B cell (primary cell): ENCODE data around the gene RBM19. TPM values are rescaled to one million over a fixed set of nuclear protein-coding genes. Genes with fewer than 3 reads are reported as not detected.

Source experiments
- ATAC-seq: fragments of 200-7000 bp; cut with Tn5 transposase; one replicate; pipeline ENCODE4 v1.10.0; 2021; ENCODE audit warnings: low read depth, mild to moderate bottlenecking, moderate number of reproducible peaks, moderate library complexity
- CTCF ChIA-PET: fragments of 350-600 bp; sonication (Branson Sonifier 250); formaldehyde crosslinking; loops from one replicate; lab custom pipeline; 2021; ENCODE audit warnings: antibody characterized with exemption, inconsistent platforms; lab: Charles Lee
- POLR2A ChIA-PET: fragments of 350-600 bp; sonication (Branson Sonifier 250); formaldehyde crosslinking; loops from one replicate; lab custom pipeline; 2021; ENCODE audit warnings: antibody characterized with exemption; lab: Charles Lee
- DNase-seq: peaks from one replicate; pipeline ENCODE4 v3.0.0; 2013
- H2AFZ ChIP-seq: 2 replicates; pipeline ENCODE4 v1.6.1; 2012; ENCODE audit warnings: mild to moderate bottlenecking, low read depth, low read length; ENCODE audit not compliant: insufficient read depth, poor library complexity, severe bottlenecking
- H3K27ac ChIP-seq, 2 donors: 1 replicate in 1 of 2; 2 replicates in 1 of 2; pipeline ENCODE4 v1.5.1; 2012 to 2013; ENCODE audit warnings: low read length in 2 of 2, mild to moderate bottlenecking in 2 of 2, moderate library complexity in 1 of 2
- H3K27me3 ChIP-seq, 4 experiments: fragments of 200-600 bp in 1 of 4; sonication (generic) in 1 of 4; replicated peaks in 1 of 4; 1 replicate in 2 of 4; 2 replicates in 2 of 4; pipeline versions ENCODE4 v1.6.1 to v1.7.0; 2013 to 2016; ENCODE audit warnings: low read length in 3 of 4, mild to moderate bottlenecking in 2 of 4, mixed read lengths in 1 of 4, moderate library complexity in 1 of 4; ENCODE audit not compliant: insufficient read depth in 4 of 4, control insufficient read depth in 3 of 4; ENCODE audit errors: control extremely low read depth in 1 of 4
- H3K36me3 ChIP-seq, 2 experiments: replicated peaks in 1 of 2; 1 replicate in 1 of 2; 2 replicates in 1 of 2; pipeline versions ENCODE4 v1.6.1 to v1.7.1; 2013; ENCODE audit warnings: low read length in 1 of 2; ENCODE audit not compliant: insufficient read depth in 2 of 2, control insufficient read depth in 1 of 2; ENCODE audit errors: control extremely low read depth in 1 of 2, extremely low read depth in 1 of 2
- H3K4me1 ChIP-seq, 2 donors: fragments of 200-600 bp in 1 of 2; sonication (generic) in 1 of 2; 1 replicate in 1 of 2; 2 replicates in 1 of 2; pipeline versions ENCODE4 v1.5.1 to v1.6.1; 2013 to 2017; ENCODE audit warnings: low read length in 2 of 2; ENCODE audit not compliant: control insufficient read depth in 2 of 2, insufficient read depth in 2 of 2
- H3K4me2 ChIP-seq: replicated peaks from 2 replicates; pipeline ENCODE3; 2012; ENCODE audit warnings: mild to moderate bottlenecking, low read depth, low read length; ENCODE audit not compliant: poor library complexity, severe bottlenecking
- H3K4me3 ChIP-seq, 5 experiments: fragments of 200-600 bp in 1 of 5; sonication (generic) in 1 of 5; 1 replicate in 3 of 5; 2 replicates in 2 of 5; pipeline versions ENCODE4 v1.5.1 to v1.7.0; 2011 to 2016; ENCODE audit warnings: low read length in 4 of 5, mild to moderate bottlenecking in 4 of 5, low read depth in 2 of 5, control low read depth in 1 of 5, moderate library complexity in 1 of 5; ENCODE audit not compliant: insufficient read depth in 1 of 5; ENCODE audit errors: control extremely low read depth in 1 of 5, extremely low read depth in 1 of 5
- H3K79me2 ChIP-seq: fragments of 200-600 bp; sonication (generic); one replicate; pipeline ENCODE4 v1.6.0; 2016; ENCODE audit warnings: low read length; ENCODE audit not compliant: control insufficient read depth, insufficient read depth
- H3K9ac ChIP-seq: fragments of 200-600 bp; sonication (generic); 2 replicates; pipeline ENCODE4 v1.6.1; 2017; ENCODE audit warnings: mild to moderate bottlenecking, low read length, moderate library complexity
- H3K9me3 ChIP-seq, 3 donors: one replicate each; pipeline versions ENCODE4 v1.6.1 to v1.7.1; 2013; ENCODE audit warnings: low read length in 2 of 3; ENCODE audit not compliant: control insufficient read depth in 2 of 3, insufficient read depth in 1 of 3; ENCODE audit errors: control extremely low read depth in 1 of 3
- H4K20me1 ChIP-seq: 2 replicates; pipeline ENCODE4 v1.6.0; 2012; ENCODE audit warnings: mild to moderate bottlenecking, low read length; ENCODE audit not compliant: insufficient read depth, control insufficient read depth, poor library complexity, severe bottlenecking
- H3K27ac Mint-ChIP-seq: one replicate; pipeline ENCODE4 v1.8.0; 2021; ENCODE audit warnings: mixed read lengths
- H3K27me3 Mint-ChIP-seq: one replicate; pipeline ENCODE4 v1.8.0; 2021; ENCODE audit warnings: mixed read lengths
- H3K4me1 Mint-ChIP-seq: one replicate; pipeline ENCODE4 v1.8.0; 2021; ENCODE audit warnings: mixed read lengths
- H3K4me3 Mint-ChIP-seq: one replicate; pipeline ENCODE4 v1.8.0; 2021; ENCODE audit warnings: mixed read lengths
- H3K9me3 Mint-ChIP-seq: one replicate; pipeline ENCODE4 v1.8.0; 2022; ENCODE audit warnings: mixed read lengths; ENCODE audit not compliant: insufficient read depth
- EZH2 ChIP-seq: IDR thresholded peaks from 2 replicates; pipeline ENCODE4 v1.6.1; 2012; ENCODE audit warnings: borderline replicate concordance, low read depth, mild to moderate bottlenecking, moderate library complexity, low read length; ENCODE audit not compliant: insufficient read depth, poor library complexity, severe bottlenecking
- WGBS: methylation state at CpG from one replicate; pipeline ENCODE4 v1.1.5; 2013; ENCODE audit warnings: missing lambda C conversion rate; ENCODE audit not compliant: insufficient coverage; 5-methylcytosine and 5-hydroxymethylcytosine counted together
- intact Hi-C: fragments of 100-400 bp; cut with micrococcal nuclease; formaldehyde crosslinking; loops from one replicate; pipeline ENCODE4 v1.10.0; 2022
- polyA plus RNA-seq: library from polyadenylated mRNA; depleted of rRNA; stranded (reverse); fragments of >200 nt; gene quantifications from 2 replicates; pipeline ENCODE4 v1.2.3, GENCODE V29; 2012
- total RNA-seq, 2 donors: library from RNA; stranded (reverse); fragments of 120-200 nt in 1 of 2; gene quantifications; 1 replicate in 1 of 2; 2 replicates in 1 of 2; pipeline versions ENCODE4 v1.2.3 to v1.2.4, GENCODE V29; 2013 to 2022
- TF ChIP-seq, protein P1 (sequence below): fragments of 200-600 bp; IDR thresholded peaks from one replicate; pipeline ENCODE4 v1.8.0; 2022; ENCODE audit warnings: antibody characterized with exemption, mild to moderate bottlenecking

Gene RBM19
- total and polyA plus RNA-seq, 2 donors (not counting 1 experiment from before 2014, with no cell fraction given) = 43.1 to 90.0 TPM

DNA sequence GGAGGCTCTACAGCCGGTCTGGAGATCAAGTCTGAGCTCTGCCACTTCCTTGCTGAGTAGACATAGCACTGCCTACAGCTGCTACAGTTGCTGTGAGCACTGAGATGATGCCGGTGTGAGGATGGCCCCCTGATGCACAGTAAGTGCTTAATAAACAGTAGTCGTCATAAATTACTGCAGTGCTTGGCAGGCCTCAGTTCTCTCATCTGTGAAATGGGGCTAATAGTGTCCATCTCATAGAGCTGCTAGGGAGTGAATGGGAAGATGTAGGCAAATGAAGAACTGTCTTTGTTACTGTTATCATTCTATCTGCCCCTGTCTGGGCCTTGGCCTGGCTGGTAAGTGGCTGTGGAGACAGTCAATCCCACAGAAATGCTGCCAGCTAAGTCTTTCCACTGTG, 124.3 kb downstream of the RBM19 start:
- Histone ChIP-seq H3K36me3 (peaks cover 6 to 26% of the 10 kb centered on the region in 2 experiments), H4K20me1 (no peaks in the 10 kb centered on the region), H3K4me1 (no peaks in the 10 kb centered on the region), H3K27ac (no peak overlapping the region), H3K4me3 (no peak overlapping the region), H3K9me3 (no peaks in the 10 kb centered on the region), H3K4me2 (no peak overlapping the region), H3K79me2 (no peaks in the 10 kb centered on the region), H3K9ac (no peak overlapping the region), H2AFZ (no peak overlapping the region), H3K27me3 (no peaks in the 10 kb centered on the region)
- DNase-seq (no peak), ATAC-seq (no peak)
- Mint-ChIP-seq H3K9me3 (no peaks in the 10 kb centered on the region), H3K27ac (no peak overlapping the region), H3K4me1 (no peaks in the 10 kb centered on the region), H3K27me3 (no peaks in the 10 kb centered on the region), H3K4me3 (no peak overlapping the region)
- POLR2A ChIA-PET = no interaction called here
- 97% methylated on average over 3 of the region's 3 CpGs for WGBS
- intact Hi-C loops = no loop called here
- TF ChIP-seq, protein P1, sequence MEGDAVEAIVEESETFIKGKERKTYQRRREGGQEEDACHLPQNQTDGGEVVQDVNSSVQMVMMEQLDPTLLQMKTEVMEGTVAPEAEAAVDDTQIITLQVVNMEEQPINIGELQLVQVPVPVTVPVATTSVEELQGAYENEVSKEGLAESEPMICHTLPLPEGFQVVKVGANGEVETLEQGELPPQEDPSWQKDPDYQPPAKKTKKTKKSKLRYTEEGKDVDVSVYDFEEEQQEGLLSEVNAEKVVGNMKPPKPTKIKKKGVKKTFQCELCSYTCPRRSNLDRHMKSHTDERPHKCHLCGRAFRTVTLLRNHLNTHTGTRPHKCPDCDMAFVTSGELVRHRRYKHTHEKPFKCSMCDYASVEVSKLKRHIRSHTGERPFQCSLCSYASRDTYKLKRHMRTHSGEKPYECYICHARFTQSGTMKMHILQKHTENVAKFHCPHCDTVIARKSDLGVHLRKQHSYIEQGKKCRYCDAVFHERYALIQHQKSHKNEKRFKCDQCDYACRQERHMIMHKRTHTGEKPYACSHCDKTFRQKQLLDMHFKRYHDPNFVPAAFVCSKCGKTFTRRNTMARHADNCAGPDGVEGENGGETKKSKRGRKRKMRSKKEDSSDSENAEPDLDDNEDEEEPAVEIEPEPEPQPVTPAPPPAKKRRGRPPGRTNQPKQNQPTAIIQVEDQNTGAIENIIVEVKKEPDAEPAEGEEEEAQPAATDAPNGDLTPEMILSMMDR = no peak
- TF ChIP-seq EZH2 = no peak
- CTCF ChIA-PET = no interaction called here

DNA sequence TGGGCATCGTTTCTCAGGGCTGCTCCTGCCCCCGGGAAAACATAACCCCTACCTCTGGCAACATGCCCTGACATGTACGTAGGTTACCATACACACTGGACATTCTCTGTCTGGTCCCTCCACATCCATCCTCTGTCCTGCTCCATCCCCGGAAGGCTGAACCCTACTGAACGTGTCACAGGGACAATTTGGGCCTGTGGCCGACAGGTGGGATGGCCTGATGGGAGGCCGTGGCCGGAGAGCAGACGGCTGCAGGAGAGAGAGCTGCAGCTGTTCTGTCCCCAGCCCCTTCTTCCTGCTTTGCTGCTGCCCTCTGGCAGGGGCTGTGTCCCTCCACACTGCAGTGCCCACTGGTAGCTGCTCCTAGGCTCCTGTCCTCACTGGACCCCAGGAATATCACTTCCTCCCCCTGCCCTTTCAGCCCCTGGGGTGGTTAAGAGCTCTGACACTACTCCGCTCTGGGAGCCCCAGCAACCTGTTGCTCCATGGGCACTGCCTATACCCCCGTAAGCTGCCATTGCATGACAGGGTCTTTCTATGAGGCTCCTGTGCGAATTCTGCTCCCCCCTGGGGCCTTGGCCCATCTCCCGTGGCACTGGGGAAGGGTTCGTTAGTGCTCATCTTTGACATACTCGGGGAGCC, 125.6 kb downstream of the RBM19 start:
- Histone ChIP-seq H4K20me1 (no peaks in the 10 kb centered on the region), H3K36me3 (peaks cover 4 to 24% of the 10 kb centered on the region in 2 experiments), H3K79me2 (no peaks in the 10 kb centered on the region), H3K9ac (no peak overlapping the region), H3K27me3 (no peaks in the 10 kb centered on the region), H3K4me1 (no peaks in the 10 kb centered on the region), H3K9me3 (no peaks in the 10 kb centered on the region), H3K4me3 (no peak overlapping the region), H3K4me2 (no peak overlapping the region), H2AFZ (no peak overlapping the region), H3K27ac (no peak overlapping the region)
- TF ChIP-seq EZH2 = no peak
- TF ChIP-seq, protein P1 = no peak
- WGBS = 96% methylated on average over 15 of the region's 15 CpGs
- Mint-ChIP-seq H3K4me3 (no peak overlapping the region), H3K9me3 (no peaks in the 10 kb centered on the region), H3K27ac (no peak overlapping the region), H3K4me1 (no peaks in the 10 kb centered on the region), H3K27me3 (no peaks in the 10 kb centered on the region)
- POLR2A ChIA-PET = no interaction called here
- CTCF ChIA-PET = no interaction called here
- intact Hi-C loops = no loop called here
- DNase-seq (no peak), ATAC-seq (no peak)
